H1 (cell line): ENCODE measurements around the gene GRIK4. TPM values are rescaled to one million over a fixed set of nuclear protein-coding genes. Genes with fewer than 3 reads are reported as not detected.

Experiments
- CTCF ChIA-PET: fragments of 300-600 bp; sonication (Branson Sonifier 250); formaldehyde crosslinking; loops from one replicate; lab custom pipeline; 2021; ENCODE audit not compliant: partially characterized antibody; lab: Charles Lee
- POLR2A ChIA-PET: fragments of 300-600 bp; sonication (Branson Sonifier 250); formaldehyde crosslinking; loops from one replicate; lab custom pipeline; 2021; ENCODE audit warnings: inconsistent platforms; ENCODE audit not compliant: partially characterized antibody; lab: Charles Lee
- DNase-seq, 2 experiments: peaks; one replicate each; pipeline versions ENCODE4 v3.0.0 to v3.0.0-alpha.2; 2010 to 2022; ENCODE audit warnings: low spot score in 2 of 2, low read depth in 1 of 2, mixed read lengths in 1 of 2
- FAIRE-seq: peaks from 2 replicates; lab custom pipeline; 2011; peaks lifted over from hg19 to GRCh38; lab: Jason Lieb, UNC
- H2AFZ ChIP-seq: 2 replicates; pipeline ENCODE4 v1.8.1; 2012; ENCODE audit warnings: low read length, inconsistent platforms
- H2AK5ac ChIP-seq: 2 replicates; pipeline ENCODE4 v1.6.1; 2013; ENCODE audit warnings: low read depth, low read length
- H2BK120ac ChIP-seq: replicated peaks from 2 replicates; pipeline ENCODE3; 2013; ENCODE audit warnings: low read depth, low read length, inconsistent platforms
- H2BK12ac ChIP-seq: 2 replicates; pipeline ENCODE4 v1.6.1; 2013; ENCODE audit warnings: low read depth, low read length
- H2BK15ac ChIP-seq: 2 replicates; pipeline ENCODE4 v1.6.1; 2013; ENCODE audit warnings: low read length
- H2BK20ac ChIP-seq: 2 replicates; pipeline ENCODE4 v1.6.1; 2013; ENCODE audit warnings: low read length
- H2BK5ac ChIP-seq: 2 replicates; pipeline ENCODE4 v1.6.1; 2013; ENCODE audit warnings: low read depth, low read length
- H3K14ac ChIP-seq: 2 replicates; pipeline ENCODE4 v1.6.1; 2013; ENCODE audit warnings: inconsistent platforms; ENCODE audit not compliant: insufficient read length
- H3K18ac ChIP-seq: 2 replicates; pipeline ENCODE4 v1.6.1; 2013; ENCODE audit warnings: low read length; ENCODE audit errors: extremely low read depth
- H3K23ac ChIP-seq: 2 replicates; pipeline ENCODE4 v1.6.1; 2013; ENCODE audit warnings: inconsistent platforms; ENCODE audit not compliant: insufficient read length
- H3K23me2 ChIP-seq: 2 replicates; pipeline ENCODE4 v1.6.1; 2013; ENCODE audit warnings: low read depth, low read length
- H3K27ac ChIP-seq: 2 replicates; pipeline ENCODE4 v1.6.1; 2011; ENCODE audit warnings: low read depth, low read length, inconsistent platforms
- H3K27me3 ChIP-seq, 4 experiments: replicated peaks in 1 of 4; 1 replicate in 1 of 4; 2 replicates in 3 of 4; pipeline versions ENCODE4 v1.6.1 to v1.8.1; 2011 to 2013; ENCODE audit warnings: low read length in 3 of 4, mild to moderate bottlenecking in 3 of 4, inconsistent platforms in 2 of 4, mixed read lengths in 2 of 4, moderate library complexity in 1 of 4; ENCODE audit not compliant: control insufficient read depth in 3 of 4, insufficient read depth in 3 of 4; ENCODE audit errors: extremely low read depth in 1 of 4
- H3K36me3 ChIP-seq, 4 experiments: 2 replicates each; pipeline versions ENCODE4 v1.6.1 to v1.8.1; 2011 to 2013; ENCODE audit warnings: mild to moderate bottlenecking in 4 of 4, low read length in 3 of 4, moderate library complexity in 2 of 4, control low read depth in 1 of 4, inconsistent platforms in 1 of 4; ENCODE audit not compliant: insufficient read depth in 4 of 4, control insufficient read depth in 2 of 4
- H3K4ac ChIP-seq: replicated peaks from 2 replicates; pipeline ENCODE3; 2013; ENCODE audit warnings: low read length, low read depth, mixed read lengths, inconsistent platforms; ENCODE audit not compliant: insufficient read length
- H3K4me1 ChIP-seq, 4 experiments: replicated peaks in 1 of 4; 1 replicate in 1 of 4; 2 replicates in 3 of 4; pipeline versions ENCODE4 v1.6.1 to v1.8.1; 2011 to 2013; ENCODE audit warnings: low read length in 3 of 4, inconsistent platforms in 2 of 4, mixed read lengths in 1 of 4; ENCODE audit not compliant: insufficient read depth in 4 of 4, control insufficient read depth in 3 of 4
- H3K4me2 ChIP-seq, 2 experiments: 2 replicates each; pipeline versions ENCODE4 v1.6.1 to v1.8.1; 2011 to 2013; ENCODE audit warnings: low read depth in 2 of 2, low read length in 2 of 2, control low read depth in 1 of 2, inconsistent platforms in 1 of 2, mild to moderate bottlenecking in 1 of 2; ENCODE audit not compliant: insufficient read depth in 1 of 2
- H3K4me3 ChIP-seq, 4 experiments: fragments of 200-600, 300-600 bp in 1 of 4; sonication (generic), shearing (Covaris generic), sonication (Bioruptor Twin) in 1 of 4; 2 replicates each; pipeline versions ENCODE4 v1.5.1 to v1.8.1; 2011 to 2016; ENCODE audit warnings: low read length in 4 of 4, low read depth in 3 of 4, control low read depth in 2 of 4, inconsistent platforms in 2 of 4, mild to moderate bottlenecking in 2 of 4, mixed read lengths in 1 of 4, moderate library complexity in 1 of 4; ENCODE audit not compliant: insufficient read depth in 2 of 4; ENCODE audit errors: extremely low read depth in 1 of 4
- H3K56ac ChIP-seq: replicated peaks from 2 replicates; pipeline ENCODE3; 2013; ENCODE audit warnings: low read depth, mild to moderate bottlenecking, mixed read lengths, low read length, inconsistent platforms; ENCODE audit not compliant: insufficient read length
- H3K79me1 ChIP-seq: 2 replicates; pipeline ENCODE4 v1.6.1; 2013; ENCODE audit warnings: low read depth, low read length, control low read depth
- H3K79me2 ChIP-seq, 2 experiments: 2 replicates each; pipeline versions ENCODE4 v1.6.1 to v1.8.1; 2012 to 2013; ENCODE audit warnings: low read length in 2 of 2, mild to moderate bottlenecking in 2 of 2, inconsistent platforms in 1 of 2; ENCODE audit not compliant: insufficient read depth in 2 of 2, control insufficient read depth in 1 of 2
- H3K9ac ChIP-seq, 4 experiments: replicated peaks in 1 of 4; 1 replicate in 1 of 4; 2 replicates in 3 of 4; pipeline versions ENCODE4 v1.6.1 to v1.8.1; 2011 to 2013; ENCODE audit warnings: low read depth in 3 of 4, low read length in 3 of 4, control low read depth in 2 of 4, mild to moderate bottlenecking in 2 of 4, moderate library complexity in 2 of 4, inconsistent platforms in 1 of 4; ENCODE audit errors: extremely low read depth in 1 of 4
- H3K9me3 ChIP-seq, 2 experiments: 2 replicates each; pipeline versions ENCODE4 v1.6.1 to v1.8.1; 2012 to 2013; ENCODE audit warnings: mild to moderate bottlenecking in 2 of 2, moderate library complexity in 2 of 2, control low read depth in 1 of 2, inconsistent platforms in 1 of 2, low read depth in 1 of 2, low read length in 1 of 2, mixed read lengths in 1 of 2; ENCODE audit not compliant: insufficient read depth in 2 of 2
- H4K20me1 ChIP-seq, 2 experiments: replicated peaks in 1 of 2; 2 replicates each; pipeline versions ENCODE3 to v1.8.1; 2011 to 2013; ENCODE audit warnings: inconsistent platforms in 2 of 2, low read length in 2 of 2, mild to moderate bottlenecking in 1 of 2; ENCODE audit not compliant: insufficient read depth in 2 of 2, control insufficient read depth in 1 of 2
- H4K5ac ChIP-seq: 2 replicates; pipeline ENCODE4 v1.6.1; 2013; ENCODE audit warnings: low read length, low read depth, mixed read lengths, inconsistent platforms; ENCODE audit not compliant: insufficient read length
- H4K8ac ChIP-seq: 2 replicates; pipeline ENCODE4 v1.8.0; 2013; ENCODE audit warnings: mild to moderate bottlenecking, moderate library complexity, low read length, inconsistent platforms; ENCODE audit not compliant: insufficient read depth; ENCODE audit errors: extremely low read depth
- H4K91ac ChIP-seq: replicated peaks from 2 replicates; pipeline ENCODE3; 2013; ENCODE audit warnings: low read length, mixed read lengths, inconsistent platforms; ENCODE audit not compliant: insufficient read length
- POU5F1 ChIP-seq: IDR thresholded peaks from 2 replicates; pipeline ENCODE4 v1.6.1; 2011; ENCODE audit warnings: low read depth, mild to moderate bottlenecking, low read length, moderate library complexity
- RAD21 ChIP-seq, 2 experiments: IDR thresholded peaks in 1 of 2; conservative IDR thresholded peaks in 1 of 2; 2 replicates each; pipeline ENCODE4 v1.6.1; 2011; ENCODE audit warnings: low read depth in 2 of 2, low read length in 2 of 2, improper control_type of control experiment in 1 of 2, inconsistent platforms in 1 of 2, mild to moderate bottlenecking in 1 of 2, moderate library complexity in 1 of 2
- WGBS, 2 experiments: shearing (Covaris generic) in 1 of 2; methylation state at CpG; one replicate each; pipeline versions ENCODE4 v1.1.6 to v1.1.7; 2013 to 2015; ENCODE audit warnings: low lambda C conversion rate in 2 of 2, mixed read lengths in 2 of 2, inconsistent platforms in 1 of 2, low coverage in 1 of 2, missing lambda C conversion rate in 1 of 2; ENCODE audit not compliant: insufficient replicate concordance in 2 of 2, insufficient coverage in 1 of 2, insufficient read length in 1 of 2; ENCODE audit errors: extremely low coverage in 1 of 2, missing lambda C conversion rate in 1 of 2; 5-methylcytosine and 5-hydroxymethylcytosine counted together
- polyA plus RNA-seq, 7 experiments: library from polyadenylated mRNA; depleted of rRNA in 3 of 7; stranded (reverse) in 5 of 7; unstranded in 2 of 7; fragments of >200 nt in 5 of 7; fragments of 200-250 nt in 2 of 7; gene quantifications; 1 replicate in 5 of 7; 2 replicates in 1 of 7; 4 replicates in 1 of 7; pipeline versions ENCODE4 v1.2.1 to v1.2.3, GENCODE V29; 2011 to 2013; ENCODE audit warnings: missing spikeins in 2 of 7, mixed read lengths in 2 of 7
- total RNA-seq: library from RNA; stranded (reverse); fragmentation: NEBNext Ultra II Directional; extraction: Animal tissue kit (Norgen Biotek cat#: 25700); gene quantifications from 2 replicates; pipeline ENCODE4 v1.2.1, GENCODE V29; 2021

Gene GRIK4
- total and polyA plus RNA-seq, 2 of the 8 experiments (the other 6 are each of a cell fraction or from before 2014, with no cell fraction given) = 1.2 to 2.9 TPM

DNA sequence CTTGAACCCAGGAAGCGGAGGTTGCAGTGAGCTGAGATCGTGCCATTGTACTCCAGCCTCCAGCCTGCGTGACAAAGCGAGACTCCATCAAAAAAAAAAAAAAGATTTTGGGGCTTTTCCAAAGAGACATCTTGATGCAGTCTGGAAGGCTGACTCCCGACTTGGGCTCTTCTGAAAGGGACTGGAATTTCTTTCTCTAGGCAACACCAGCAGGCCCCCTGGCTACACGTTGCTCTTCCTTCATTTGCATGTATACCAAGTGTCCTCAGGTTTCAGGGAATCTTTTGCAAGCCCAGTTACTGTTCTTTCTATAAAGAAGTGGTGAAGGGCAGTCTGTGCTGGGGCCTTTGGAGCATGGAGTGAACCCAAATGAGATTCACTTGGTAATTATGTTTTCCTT is 211.0 kb downstream of the GRIK4 start:
- Histone ChIP-seq H4K91ac (no peak overlapping the region), H3K18ac (no peak overlapping the region), H3K56ac (no peak overlapping the region), H2BK15ac (no peak overlapping the region), H3K79me1 (no peaks in the 10 kb centered on the region), H4K5ac (no peak overlapping the region), H2BK12ac (no peak overlapping the region), H3K14ac (no peak overlapping the region), H2AK5ac (no peak overlapping the region), H4K8ac (no peak overlapping the region), H3K23me2 (no peaks in the 10 kb centered on the region; the same call in 1 of the 2 replicates), H2AFZ (no peak overlapping the region), H3K27me3 (peaks cover 0 to 2% (median 0%) of the 10 kb centered on the region in 4 experiments; a peak in 2 of 7 replicates), H4K20me1 (no peaks in the 10 kb centered on the region), H3K9ac (no peak overlapping the region), H3K4me1 (peaks cover 4 to 13% (median 7%) of the 10 kb centered on the region in 4 experiments), H3K27ac (no peak overlapping the region), H3K4me2 (peak overlapping the region in 1 of 2 experiments; percentile 30; a peak in 2 of 4 replicates), H3K4ac (no peak overlapping the region), H2BK5ac (no peak overlapping the region), H2BK120ac (no peak overlapping the region), H2BK20ac (no peak overlapping the region), H3K4me3 (no peak overlapping the region), H3K36me3 (no peaks in the 10 kb centered on the region), H3K79me2 (no peaks in the 10 kb centered on the region), H3K9me3 (peaks cover 7 to 13% of the 10 kb centered on the region in 2 experiments; a peak in 3 of 4 replicates), H3K23ac (no peak overlapping the region)
- ChIA-PET POLR2A (interaction anchor here (0.7 kb wide), 1 partner anchor 18 kb away, joined by 4 read pairs; no protein-coding TSS in a partner anchor), CTCF (interaction anchor here (0.6 to 19.6 kb wide), 5 partner anchors 12 to 106 kb away, joined by 3 to 300 read pairs (median 3); no protein-coding TSS in a partner anchor)
- FAIRE-seq (peak; percentile 81), DNase-seq (no peak)
- no peak for TF ChIP-seq POU5F1
- TF ChIP-seq RAD21 (IDR thresholded peaks at IDR 0.05 in 1 of 2, conservative IDR thresholded peaks at IDR 0.05 in 1 of 2; ENCODE audit: low read depth in 2 of 2, low read length in 2 of 2) = peak in 1 of 2 experiments; percentile 4; a peak in 1 of 4 replicates
- WGBS, 2 experiments = 74% methylated on average over 6 of the region's 6 CpGs; no CpG with 5 or more reads in 1 of the 2 experiments
